Neuron (in vitro differentiated cells): Measurements from ENCODE around the gene FGF1.
A peak's percentile ranks its signal among the peaks of the same experiment; 100 is the strongest.

Experiments used
- H2AFZ ChIP-seq: one replicate; pipeline ENCODE4 v1.6.1; 2013; ENCODE audit warnings: low read depth, mild to moderate bottlenecking, inconsistent platforms, low read length, moderate library complexity
- H3K27me3 ChIP-seq: one replicate; pipeline ENCODE4 v1.6.1; 2013; ENCODE audit warnings: low read length; ENCODE audit not compliant: insufficient read depth
- H3K36me3 ChIP-seq: one replicate; pipeline ENCODE4 v1.6.1; 2013; ENCODE audit warnings: low read length; ENCODE audit not compliant: insufficient read depth
- H3K4me1 ChIP-seq: one replicate; pipeline ENCODE4 v1.6.1; 2013; ENCODE audit warnings: low read length; ENCODE audit not compliant: insufficient read depth
- H3K4me3 ChIP-seq: 2 replicates; pipeline ENCODE4 v1.5.1; 2013; ENCODE audit warnings: mild to moderate bottlenecking, low read length, moderate library complexity
- H3K9me3 ChIP-seq: one replicate; pipeline ENCODE4 v1.6.1; 2013; ENCODE audit warnings: low read length

FGF1 gene

DNA sequence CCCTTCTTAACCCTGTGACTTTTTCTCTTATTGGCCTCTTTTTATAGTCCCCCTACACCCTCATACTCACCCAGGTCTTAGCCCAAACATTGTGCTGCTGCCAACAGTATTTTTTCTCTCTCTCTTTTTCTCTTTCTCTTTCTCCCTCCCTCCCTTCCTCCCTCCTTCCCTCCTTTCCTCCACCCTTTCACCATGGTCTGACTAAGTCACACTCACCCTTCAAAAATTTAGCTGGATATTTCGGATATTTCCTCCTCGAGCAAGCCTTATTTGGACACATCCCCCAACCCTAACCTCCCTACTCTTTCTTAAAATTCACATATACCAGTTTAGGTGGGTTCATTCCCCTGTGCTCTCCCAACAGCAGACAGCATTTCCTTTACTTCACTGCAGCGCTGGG lies 64.7 kb downstream of the FGF1 start:
- H3K4me1 ChIP-seq, result no peaks in the 10 kb centered on the region
- no peaks in the 10 kb centered on the region for H3K9me3 ChIP-seq
- no peaks in the 10 kb centered on the region for H3K36me3 ChIP-seq
- no peak overlapping the region for H2AFZ ChIP-seq
- H3K27me3 ChIP-seq, result no peaks in the 10 kb centered on the region
- no peak overlapping the region for H3K4me3 ChIP-seq

DNA sequence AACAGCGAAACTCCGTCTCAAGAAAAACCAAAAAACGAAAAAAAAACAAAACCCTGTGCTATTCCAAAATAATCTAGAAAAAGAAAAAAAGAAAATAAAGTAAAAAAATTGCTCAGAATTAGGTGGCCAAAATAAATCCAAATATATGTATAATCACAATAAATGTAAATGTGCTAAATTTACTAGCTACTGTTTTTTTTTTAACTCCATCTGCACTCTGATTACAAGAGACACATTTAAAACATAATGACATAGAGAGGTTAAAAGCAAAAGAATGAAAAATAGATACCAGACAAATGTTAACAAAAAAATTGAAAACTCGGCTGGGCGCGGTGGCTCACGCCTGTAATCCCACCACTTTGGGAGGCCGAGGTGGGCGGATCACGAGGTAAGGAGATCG lies 66.1 kb downstream of the FGF1 start:
- no peak overlapping the region for H2AFZ ChIP-seq
- no peaks in the 10 kb centered on the region for H3K4me1 ChIP-seq
- no peaks in the 10 kb centered on the region for H3K27me3 ChIP-seq
- H3K4me3 ChIP-seq, result no peak overlapping the region
- no peaks in the 10 kb centered on the region for H3K9me3 ChIP-seq
- H3K36me3 ChIP-seq, result no peaks in the 10 kb centered on the region

DNA sequence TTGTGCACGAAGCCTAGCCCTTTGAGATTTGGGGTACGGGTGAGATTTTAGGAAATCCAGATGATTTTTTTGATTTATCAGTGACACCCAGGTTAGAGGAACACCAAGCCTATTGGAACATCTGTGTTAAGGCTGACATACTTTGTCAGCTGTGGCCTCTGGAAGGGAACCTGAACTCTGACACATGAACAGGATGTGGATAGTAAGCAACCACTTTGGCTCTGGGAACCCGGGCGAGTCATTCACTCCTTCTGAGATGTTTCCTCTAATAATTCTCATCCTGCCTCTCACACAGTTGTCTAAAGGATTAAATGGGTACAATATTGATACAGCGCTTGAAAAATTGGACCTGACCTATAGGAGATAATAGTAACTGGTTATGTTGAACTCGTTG lies 67.8 kb downstream of the FGF1 start:
- Histone ChIP-seq H3K27me3 (no peaks in the 10 kb centered on the region), H3K36me3 (no peaks in the 10 kb centered on the region), H3K4me1 (no peaks in the 10 kb centered on the region), H3K4me3 (no peak overlapping the region), H3K9me3 (no peaks in the 10 kb centered on the region), H2AFZ (no peak overlapping the region)

DNA sequence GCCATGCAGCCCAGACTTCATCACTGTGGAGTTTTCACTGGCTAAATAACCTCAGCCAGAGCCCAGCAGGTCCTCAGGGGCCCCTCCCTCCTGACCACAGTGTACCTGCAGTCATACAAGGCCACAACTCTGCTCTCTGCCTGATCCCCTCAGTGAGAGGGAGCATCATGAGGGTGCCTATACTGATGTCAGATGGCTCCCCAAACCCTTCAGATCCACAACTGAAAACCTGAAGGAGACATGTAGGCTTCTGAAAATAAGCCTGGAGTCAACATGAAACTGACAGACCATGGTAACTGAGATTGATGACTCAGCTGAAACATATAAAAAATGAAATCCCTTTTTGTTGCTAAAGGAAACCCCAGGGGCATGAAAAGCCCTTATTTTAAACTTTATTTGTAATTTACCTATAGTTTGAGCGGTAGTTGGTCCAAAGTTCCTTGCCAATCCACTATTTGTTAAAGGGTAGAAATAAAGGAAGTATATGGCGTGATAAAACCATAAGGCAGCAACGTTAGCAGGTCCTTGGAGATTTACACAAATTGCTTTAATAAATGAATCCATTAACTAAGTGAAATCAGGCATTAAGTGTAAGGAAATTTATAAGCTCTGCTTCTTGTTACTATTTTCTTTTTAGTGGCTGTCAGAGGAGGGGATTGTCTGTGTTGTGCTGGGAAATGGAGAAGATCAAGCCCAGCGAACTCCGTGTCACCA lies 68.3 kb downstream of the FGF1 start:
- Histone ChIP-seq H3K4me3 (no peak overlapping the region), H3K36me3 (no peaks in the 10 kb centered on the region), H3K9me3 (no peaks in the 10 kb centered on the region), H2AFZ (no peak overlapping the region), H3K27me3 (no peaks in the 10 kb centered on the region), H3K4me1 (no peaks in the 10 kb centered on the region)

DNA sequence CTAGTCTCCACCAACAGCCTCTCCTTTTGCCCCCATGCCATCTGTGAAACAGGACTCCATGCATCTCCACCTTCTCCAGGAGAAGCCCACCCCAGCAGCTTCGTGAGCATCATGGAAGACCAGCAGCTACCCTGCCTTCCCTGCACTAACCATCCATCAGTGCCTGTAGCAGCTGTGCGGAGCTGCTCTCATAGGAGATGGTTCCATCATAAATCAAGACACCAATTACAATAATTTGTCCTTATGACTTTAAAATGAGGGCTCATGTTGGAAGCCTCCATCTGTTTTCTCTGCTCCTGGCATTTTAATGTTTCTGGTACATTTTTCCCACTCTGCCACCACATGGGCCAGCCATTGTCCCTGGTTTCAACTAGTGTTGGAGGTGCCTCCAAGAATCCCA lies 69.9 kb downstream of the FGF1 start:
- no peaks in the 10 kb centered on the region for H3K4me1 ChIP-seq
- H2AFZ ChIP-seq, result no peak overlapping the region
- no peaks in the 10 kb centered on the region for H3K36me3 ChIP-seq
- H3K9me3 ChIP-seq, result no peaks in the 10 kb centered on the region
- no peak overlapping the region for H3K4me3 ChIP-seq
- no peaks in the 10 kb centered on the region for H3K27me3 ChIP-seq

DNA sequence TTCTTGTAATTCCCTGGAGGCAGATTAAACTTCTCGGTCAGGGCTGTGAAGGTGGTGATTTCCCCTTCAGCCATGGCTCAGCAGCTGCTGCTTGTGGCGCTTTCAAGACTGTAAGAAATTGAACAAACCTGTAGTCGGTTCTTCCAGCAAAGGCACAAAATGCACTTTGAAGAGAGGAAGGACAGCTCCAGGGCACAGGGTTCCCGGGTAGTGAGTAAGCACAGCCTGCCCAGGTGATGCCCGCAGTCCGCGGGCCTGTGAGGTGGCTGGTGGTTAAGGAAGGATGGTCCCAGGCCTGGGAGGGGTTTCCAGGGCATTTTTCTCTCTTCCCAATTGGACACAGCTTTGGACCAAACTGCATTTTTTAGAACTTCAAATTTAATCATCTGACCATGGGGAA lies 71.8 kb downstream of the FGF1 start:
- H3K27me3 ChIP-seq, result no peaks in the 10 kb centered on the region
- no peaks in the 10 kb centered on the region for H3K36me3 ChIP-seq
- H3K4me3 ChIP-seq, result no peak overlapping the region
- peak overlapping the region; percentile 39 for H2AFZ ChIP-seq
- no peaks in the 10 kb centered on the region for H3K9me3 ChIP-seq
- H3K4me1 ChIP-seq, result no peaks in the 10 kb centered on the region

DNA sequence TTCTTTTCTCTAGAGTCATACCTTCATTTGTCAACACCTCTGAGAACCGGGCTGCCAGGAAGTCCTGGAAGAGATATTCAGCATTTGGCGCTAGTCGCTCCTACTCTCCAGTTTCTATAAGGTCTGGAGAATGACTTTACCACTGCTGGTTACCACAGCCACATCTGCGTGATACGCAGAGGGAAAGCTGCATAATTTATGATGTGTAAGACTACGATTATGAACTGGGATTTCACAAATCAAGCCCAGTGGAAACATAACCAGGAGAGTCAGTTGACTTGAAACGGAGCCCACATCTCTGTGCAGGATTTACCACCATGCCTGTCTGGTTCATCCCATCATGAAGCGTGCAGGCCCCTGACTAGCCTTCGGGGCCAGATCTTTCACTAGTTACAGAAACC lies 72.6 kb downstream of the FGF1 start:
- Histone ChIP-seq H2AFZ (no peak overlapping the region), H3K9me3 (no peaks in the 10 kb centered on the region), H3K4me1 (no peaks in the 10 kb centered on the region), H3K36me3 (no peaks in the 10 kb centered on the region), H3K4me3 (no peak overlapping the region), H3K27me3 (no peaks in the 10 kb centered on the region)

DNA sequence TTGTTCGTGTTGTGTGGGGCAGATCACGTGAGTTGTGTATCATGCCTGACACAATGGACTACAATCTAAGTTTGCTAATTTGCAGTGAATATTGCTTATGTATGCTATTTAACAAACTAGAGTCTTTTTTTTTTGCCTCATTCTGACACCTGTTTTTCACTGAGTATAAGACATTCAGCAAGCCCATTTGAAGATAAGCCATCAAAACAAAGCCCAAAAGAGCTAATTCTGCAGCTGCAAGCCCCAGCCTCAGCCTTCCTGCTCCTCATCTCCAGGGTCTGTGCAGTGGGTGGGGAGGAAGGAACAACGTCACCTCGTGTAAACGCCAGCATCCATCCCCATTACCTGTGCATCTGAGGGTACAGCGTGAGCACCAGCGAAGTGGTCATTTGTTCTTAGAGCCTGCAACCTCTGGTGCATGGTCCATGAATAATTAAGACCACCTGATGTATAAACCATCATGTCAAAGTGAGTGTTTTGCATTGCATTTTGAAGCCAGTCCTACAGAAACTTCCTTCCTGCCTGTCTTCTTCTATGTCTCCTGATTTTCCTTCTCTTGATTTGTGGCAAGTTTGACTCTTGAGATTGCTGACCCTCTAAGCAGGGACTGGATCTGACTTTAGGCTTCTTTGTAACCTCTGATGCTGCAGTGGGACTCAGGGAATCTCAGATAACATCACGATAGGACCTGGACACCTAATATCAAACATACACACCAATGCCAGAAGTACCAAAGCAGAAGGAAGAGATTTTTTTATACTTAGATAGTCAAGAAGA lies 73.2 kb downstream of the FGF1 start:
- Histone ChIP-seq H3K9me3 (no peaks in the 10 kb centered on the region), H3K4me3 (no peak overlapping the region), H3K36me3 (no peaks in the 10 kb centered on the region), H3K4me1 (no peaks in the 10 kb centered on the region), H2AFZ (no peak overlapping the region), H3K27me3 (no peaks in the 10 kb centered on the region)

DNA sequence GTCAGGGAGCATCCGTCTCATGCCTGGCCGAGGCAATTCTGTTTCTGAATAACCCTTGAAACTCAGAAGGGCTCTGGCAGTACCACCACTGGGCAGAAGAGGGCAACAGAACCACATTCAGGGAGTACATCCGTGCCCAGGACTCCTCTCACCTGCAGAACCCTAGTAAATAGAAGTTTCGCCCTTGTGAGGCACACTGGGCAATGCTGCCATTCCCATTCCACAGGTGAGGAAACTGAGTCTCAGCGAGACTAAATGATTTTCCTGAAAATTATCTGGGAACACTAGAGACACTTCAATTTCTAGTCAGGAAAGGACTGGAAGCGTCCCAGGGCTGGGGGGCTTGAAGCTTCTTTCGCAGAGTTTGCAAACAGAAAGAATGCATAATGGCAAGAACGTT lies 74.7 kb downstream of the FGF1 start:
- H2AFZ ChIP-seq, result no peak overlapping the region
- no peaks in the 10 kb centered on the region for H3K9me3 ChIP-seq
- no peaks in the 10 kb centered on the region for H3K4me1 ChIP-seq
- no peak overlapping the region for H3K4me3 ChIP-seq
- no peaks in the 10 kb centered on the region for H3K36me3 ChIP-seq
- no peaks in the 10 kb centered on the region for H3K27me3 ChIP-seq

DNA sequence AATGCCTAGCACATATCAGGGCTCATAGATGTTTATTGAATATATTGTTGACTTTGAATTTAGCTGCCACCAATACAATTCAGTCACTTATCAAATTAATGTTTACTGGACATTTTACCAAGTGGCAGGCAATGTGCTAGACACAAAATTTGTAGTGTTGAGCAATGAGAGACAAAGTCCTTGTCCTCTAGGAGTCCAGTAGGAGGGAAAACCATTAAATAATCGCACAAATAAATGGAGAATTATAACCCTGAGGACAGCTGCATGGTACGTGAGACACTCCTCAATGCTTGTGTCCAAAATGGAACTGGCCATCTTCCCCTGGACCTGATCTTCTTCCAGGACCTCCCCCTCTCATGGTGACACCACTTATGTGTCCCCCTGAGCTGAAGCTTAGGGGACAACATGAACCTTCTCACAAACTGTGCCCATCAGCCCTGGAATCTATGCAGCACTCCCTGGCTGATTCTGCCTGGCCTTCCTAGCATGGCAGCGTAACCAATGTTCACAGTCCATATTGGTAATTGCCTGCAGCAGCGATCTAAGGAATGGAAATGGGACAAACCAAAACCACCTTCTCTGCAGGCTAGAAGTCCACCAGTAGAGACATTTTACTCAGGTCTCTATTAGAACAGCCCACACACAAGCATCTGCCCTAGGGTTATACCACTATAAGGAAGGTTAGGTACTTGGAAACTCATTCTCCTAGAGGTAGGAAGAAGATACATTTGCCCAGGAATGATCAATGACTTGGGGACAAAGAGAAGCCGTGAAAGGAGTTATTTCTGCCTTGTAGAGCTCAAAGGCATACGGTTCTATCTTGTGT lies 75.5 kb downstream of the FGF1 start:
- Histone ChIP-seq H3K27me3 (no peaks in the 10 kb centered on the region), H2AFZ (no peak overlapping the region), H3K36me3 (no peaks in the 10 kb centered on the region), H3K4me1 (no peaks in the 10 kb centered on the region), H3K9me3 (no peaks in the 10 kb centered on the region), H3K4me3 (no peak overlapping the region)

DNA sequence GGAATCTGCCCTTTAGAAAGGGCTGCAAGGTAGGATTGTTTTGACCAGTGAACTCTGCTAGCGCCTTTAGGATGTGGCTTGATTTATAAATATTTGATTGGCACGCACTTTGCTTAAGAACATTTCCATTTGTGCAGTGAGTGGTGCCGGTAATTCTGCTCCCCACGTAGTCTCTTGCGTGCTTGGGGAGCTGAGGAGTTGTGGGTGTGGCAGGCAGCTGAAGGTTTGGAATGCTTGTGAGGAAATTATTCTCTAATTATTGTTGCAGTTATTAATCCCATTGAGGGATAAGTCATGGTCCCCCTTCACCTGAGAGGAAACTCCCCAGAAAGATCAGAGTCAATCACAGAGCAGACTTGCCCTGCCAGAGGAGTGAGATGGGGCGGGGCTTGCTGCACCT lies 76.7 kb downstream of the FGF1 start:
- Histone ChIP-seq H3K9me3 (no peaks in the 10 kb centered on the region), H2AFZ (no peak overlapping the region), H3K27me3 (no peaks in the 10 kb centered on the region), H3K4me1 (no peaks in the 10 kb centered on the region), H3K4me3 (no peak overlapping the region), H3K36me3 (no peaks in the 10 kb centered on the region)

DNA sequence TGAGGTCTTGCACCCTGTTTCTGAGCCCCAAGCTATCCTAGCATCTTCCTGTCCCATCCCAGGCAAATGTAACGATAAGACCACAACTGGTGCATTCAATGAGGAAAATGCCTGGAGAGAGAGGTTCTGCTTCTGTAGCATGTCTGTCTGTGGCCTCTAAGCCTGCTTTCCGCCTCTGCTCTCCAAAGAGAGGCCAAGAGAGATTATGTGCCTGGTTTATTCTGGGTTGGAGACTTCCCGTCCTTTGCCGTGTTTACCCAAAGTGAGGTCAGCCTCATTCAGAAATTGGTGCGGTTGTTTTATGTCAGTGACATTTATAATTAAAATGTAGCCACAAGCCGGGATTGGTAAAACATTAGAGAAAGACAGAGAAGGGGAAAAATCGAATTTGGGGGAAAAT lies 77.8 kb downstream of the FGF1 start:
- Histone ChIP-seq H3K4me3 (no peak overlapping the region), H3K4me1 (no peaks in the 10 kb centered on the region), H3K36me3 (no peaks in the 10 kb centered on the region), H2AFZ (no peak overlapping the region), H3K9me3 (no peaks in the 10 kb centered on the region), H3K27me3 (no peaks in the 10 kb centered on the region)

DNA sequence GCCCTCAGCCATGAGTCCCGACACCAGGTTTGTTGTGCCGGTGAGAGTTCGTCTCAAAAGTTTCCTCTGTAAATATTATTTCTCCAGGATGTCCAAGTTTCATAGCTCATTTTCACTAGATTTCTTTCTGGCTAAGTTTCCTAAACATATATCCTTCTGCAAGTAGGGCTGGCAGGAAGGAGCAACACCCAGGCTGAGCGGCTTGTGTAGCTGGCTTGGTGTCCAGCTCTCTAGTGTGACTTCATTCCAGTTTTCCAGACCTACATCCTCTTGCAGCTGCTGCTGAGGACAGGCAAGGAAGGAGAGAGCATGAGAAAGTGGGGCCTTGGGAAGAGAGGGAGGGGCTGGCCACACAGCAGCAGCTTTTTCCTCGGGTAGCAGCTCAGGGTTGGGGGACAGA lies 80.3 kb downstream of the FGF1 start:
- H3K36me3 ChIP-seq, result no peaks in the 10 kb centered on the region
- H3K27me3 ChIP-seq, result no peaks in the 10 kb centered on the region
- no peak overlapping the region for H2AFZ ChIP-seq
- H3K9me3 ChIP-seq, result no peaks in the 10 kb centered on the region
- no peak overlapping the region for H3K4me3 ChIP-seq
- H3K4me1 ChIP-seq, result no peaks in the 10 kb centered on the region
